Choroid plexus epithelial cell (primary cell): ENCODE measurements around the gene ILK.

Experiments
- DNase-seq: peaks from one replicate; pipeline ENCODE4 v3.0.0-alpha.2; 2010; ENCODE audit warnings: low read depth
- H3K4me3 ChIP-seq: 2 replicates; pipeline ENCODE4 v1.5.1; 2011; ENCODE audit warnings: low read depth, mild to moderate bottlenecking, control low read depth, low read length, moderate library complexity
- TF ChIP-seq, protein P1 (sequence below): conservative IDR thresholded peaks from 2 replicates; pipeline ENCODE4 v1.5.1; 2011; ENCODE audit warnings: low read depth, mild to moderate bottlenecking, control low read depth, inconsistent platforms, low read length, moderate library complexity

Gene ILK

GRCh38 chr11:6559369-6559768, 44.2 kb upstream of the ILK start:
- H3K4me3 ChIP-seq = no peak overlapping the region
- DNase-seq = no peak
- TF ChIP-seq, protein P1, sequence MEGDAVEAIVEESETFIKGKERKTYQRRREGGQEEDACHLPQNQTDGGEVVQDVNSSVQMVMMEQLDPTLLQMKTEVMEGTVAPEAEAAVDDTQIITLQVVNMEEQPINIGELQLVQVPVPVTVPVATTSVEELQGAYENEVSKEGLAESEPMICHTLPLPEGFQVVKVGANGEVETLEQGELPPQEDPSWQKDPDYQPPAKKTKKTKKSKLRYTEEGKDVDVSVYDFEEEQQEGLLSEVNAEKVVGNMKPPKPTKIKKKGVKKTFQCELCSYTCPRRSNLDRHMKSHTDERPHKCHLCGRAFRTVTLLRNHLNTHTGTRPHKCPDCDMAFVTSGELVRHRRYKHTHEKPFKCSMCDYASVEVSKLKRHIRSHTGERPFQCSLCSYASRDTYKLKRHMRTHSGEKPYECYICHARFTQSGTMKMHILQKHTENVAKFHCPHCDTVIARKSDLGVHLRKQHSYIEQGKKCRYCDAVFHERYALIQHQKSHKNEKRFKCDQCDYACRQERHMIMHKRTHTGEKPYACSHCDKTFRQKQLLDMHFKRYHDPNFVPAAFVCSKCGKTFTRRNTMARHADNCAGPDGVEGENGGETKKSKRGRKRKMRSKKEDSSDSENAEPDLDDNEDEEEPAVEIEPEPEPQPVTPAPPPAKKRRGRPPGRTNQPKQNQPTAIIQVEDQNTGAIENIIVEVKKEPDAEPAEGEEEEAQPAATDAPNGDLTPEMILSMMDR = no peak

- no peak overlapping the region for H3K4me3 ChIP-seq
- TF ChIP-seq, protein P1 = no peak
- no peak for DNase-seq
Measured at GRCh38 chr11:6561288-6561687, 42.3 kb upstream of the ILK start.

DNA sequence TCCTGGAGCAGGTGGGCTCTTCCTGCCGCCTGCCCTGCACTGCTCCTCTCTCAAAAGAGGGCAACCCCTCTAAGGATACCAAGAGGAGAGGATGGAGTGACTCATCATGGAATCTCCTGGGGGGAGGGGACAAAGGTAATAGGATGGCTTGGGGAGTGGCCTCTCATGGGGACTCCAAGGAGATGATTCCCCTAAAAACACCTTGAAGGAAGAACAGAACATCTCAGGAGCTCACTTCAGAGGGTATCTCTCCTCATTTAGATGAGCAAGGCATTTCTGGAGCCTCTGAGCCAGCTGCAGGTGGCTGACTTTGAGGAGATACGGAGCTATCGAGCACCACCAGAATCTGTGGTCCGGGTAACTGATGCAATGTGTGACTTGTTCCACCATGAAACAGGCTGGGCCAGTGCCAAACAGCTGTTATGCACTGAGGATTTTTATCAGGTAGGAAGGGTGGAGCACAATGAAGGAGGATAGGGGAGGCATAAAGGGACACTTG, 40.4 kb upstream of the ILK start:
- no peak for DNase-seq
- no peak overlapping the region for H3K4me3 ChIP-seq
- TF ChIP-seq, protein P1 = no peak

GRCh38 chr11:6563667-6564066, 39.9 kb upstream of the ILK start:
- TF ChIP-seq, protein P1 = no peak
- no peak overlapping the region for H3K4me3 ChIP-seq
- DNase-seq = no peak

DNA sequence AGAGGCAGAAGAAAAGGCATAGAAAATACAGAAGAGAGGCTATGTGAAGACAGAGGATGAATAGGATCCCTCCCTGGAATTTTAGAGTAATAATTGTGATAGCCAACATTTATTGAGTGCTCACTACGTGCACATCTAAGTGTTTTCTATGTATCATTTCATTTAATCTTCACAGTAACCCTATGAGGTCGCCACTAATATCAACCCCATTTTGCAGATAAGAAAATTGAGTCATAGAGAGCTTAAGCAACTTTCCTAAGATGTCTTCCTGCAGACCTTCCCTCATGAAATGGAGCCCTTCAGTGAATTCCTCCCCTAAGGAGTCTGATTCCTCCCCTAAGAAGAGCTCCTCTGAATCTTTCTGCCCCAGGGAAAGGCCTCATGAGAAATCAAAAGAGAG, 38.2 kb upstream of the ILK start:
- H3K4me3 ChIP-seq = no peak overlapping the region
- TF ChIP-seq, protein P1 = no peak
- DNase-seq = no peak

- no peak for DNase-seq
- H3K4me3 ChIP-seq = no peak overlapping the region
- TF ChIP-seq, protein P1 = no peak
Measured at GRCh38 chr11:6565988-6566703, 37.4 kb upstream of the ILK start.
